GM12801 (cell line): ENCODE results near the gene ATP11A.

Experiments
- CTCF ChIP-seq: IDR thresholded peaks from one replicate; pipeline ENCODE4 v1.5.1; 2011; ENCODE audit warnings: control low read depth; ENCODE audit not compliant: insufficient read length; ENCODE audit errors: extremely low read depth

ATP11A gene

DNA sequence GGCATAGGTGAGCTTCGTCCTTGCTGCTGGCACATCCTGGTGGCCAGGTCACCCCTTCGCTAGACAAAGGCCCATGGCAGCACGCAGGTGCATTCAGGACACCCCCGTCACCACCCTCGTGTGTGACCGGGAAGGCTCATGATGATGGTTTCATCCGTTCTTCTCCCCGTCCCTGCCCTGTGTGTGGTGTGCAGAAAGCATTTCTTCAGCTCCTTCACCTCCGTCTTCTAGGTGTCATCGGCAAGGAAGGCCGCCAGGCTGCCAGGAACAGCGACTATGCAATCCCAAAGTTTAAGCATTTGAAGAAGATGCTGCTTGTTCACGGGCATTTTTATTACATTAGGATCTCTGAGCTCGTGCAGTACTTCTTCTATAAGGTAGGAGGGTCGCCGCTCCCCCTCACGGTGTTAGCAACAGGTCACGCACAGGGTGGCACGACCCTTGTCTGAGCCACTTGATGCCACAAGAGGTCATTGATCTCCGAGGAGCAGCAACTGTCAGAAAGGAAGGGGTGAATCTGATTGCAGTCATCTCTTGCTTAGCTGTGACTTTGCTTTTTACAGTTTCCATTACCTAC is 168.2 kb downstream of the ATP11A start:
- no peak for TF ChIP-seq CTCF

- no peak for TF ChIP-seq CTCF
Measured at GRCh38 chr13:112859128-112859816, 169.4 kb downstream of the ATP11A start.

DNA sequence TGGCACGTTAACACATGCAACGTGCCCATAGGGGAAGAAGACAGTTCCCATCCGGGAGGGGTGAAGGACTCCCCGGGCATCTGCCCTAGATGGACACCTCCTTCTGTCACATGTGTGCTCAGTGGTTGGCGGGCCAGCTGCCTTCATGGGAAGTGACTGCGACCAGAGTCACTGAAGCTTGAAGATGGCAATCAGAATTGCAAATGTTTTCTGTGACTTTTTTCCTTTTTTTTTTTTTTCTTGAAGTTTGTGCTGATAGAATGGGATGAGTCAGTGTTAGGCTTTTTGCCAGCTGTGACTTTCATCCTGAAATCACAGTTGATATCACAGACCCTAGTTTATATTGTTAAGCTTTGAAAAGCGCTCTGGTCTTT is 170.0 kb downstream of the ATP11A start:
- no peak for TF ChIP-seq CTCF

DNA sequence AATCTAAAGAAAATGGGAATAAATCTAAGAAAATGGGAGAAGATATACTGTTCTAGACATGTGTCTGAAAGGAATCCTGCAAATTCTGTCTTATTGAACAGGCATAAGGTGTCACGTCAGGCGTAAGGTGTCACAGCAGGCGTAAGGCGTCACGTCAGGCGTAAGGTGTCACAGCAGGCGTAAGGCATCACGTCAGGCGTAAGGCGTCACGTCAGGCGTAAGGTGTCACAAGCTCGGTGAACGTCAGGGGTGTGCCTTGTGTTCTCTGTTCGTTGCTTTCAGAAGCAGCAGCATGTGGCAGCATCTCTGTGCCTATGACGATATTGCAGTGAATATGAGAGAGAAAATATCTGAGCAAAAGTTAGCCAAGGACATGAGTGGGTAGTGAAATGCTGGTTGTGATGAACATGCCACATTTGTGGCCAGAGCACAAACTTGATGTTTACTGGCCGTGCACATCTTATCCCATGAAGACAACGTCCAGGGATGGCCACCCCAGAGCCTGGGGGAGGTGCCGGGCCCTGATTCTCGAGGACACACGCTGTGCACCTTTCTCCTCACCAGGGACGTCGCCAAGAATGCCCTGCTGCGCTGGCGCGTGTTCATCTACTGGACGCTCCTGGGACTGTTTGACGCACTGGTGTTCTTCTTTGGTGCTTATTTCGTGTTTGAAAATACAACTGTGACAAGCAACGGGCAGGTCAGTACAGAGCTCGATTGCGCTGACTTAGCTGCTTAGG is 172.2 kb downstream of the ATP11A start:
- TF ChIP-seq CTCF: no peak

- no peak for TF ChIP-seq CTCF
Measured at GRCh38 chr13:112867301-112867711, 177.5 kb downstream of the ATP11A start.

GRCh38 chr13:112868308-112868707 is 178.5 kb downstream of the ATP11A start:
- TF ChIP-seq CTCF: no peak

GRCh38 chr13:112869202-112870050 is 179.6 kb downstream of the ATP11A start:
- TF ChIP-seq CTCF: no peak
